Right forelimb (tissue), 1 donor: ENCODE data around the gene ZNRF4.
"Not testable (repeated sequence)": the region's sequence is repeated elsewhere in the genome, so short reads cannot be mapped to it uniquely, and the experiment has no call there.

Experiments used
- DNase-seq: peaks from one replicate; pipeline ENCODE4 v3.0.0-alpha.2; 2018

ZNRF4 gene

DNA sequence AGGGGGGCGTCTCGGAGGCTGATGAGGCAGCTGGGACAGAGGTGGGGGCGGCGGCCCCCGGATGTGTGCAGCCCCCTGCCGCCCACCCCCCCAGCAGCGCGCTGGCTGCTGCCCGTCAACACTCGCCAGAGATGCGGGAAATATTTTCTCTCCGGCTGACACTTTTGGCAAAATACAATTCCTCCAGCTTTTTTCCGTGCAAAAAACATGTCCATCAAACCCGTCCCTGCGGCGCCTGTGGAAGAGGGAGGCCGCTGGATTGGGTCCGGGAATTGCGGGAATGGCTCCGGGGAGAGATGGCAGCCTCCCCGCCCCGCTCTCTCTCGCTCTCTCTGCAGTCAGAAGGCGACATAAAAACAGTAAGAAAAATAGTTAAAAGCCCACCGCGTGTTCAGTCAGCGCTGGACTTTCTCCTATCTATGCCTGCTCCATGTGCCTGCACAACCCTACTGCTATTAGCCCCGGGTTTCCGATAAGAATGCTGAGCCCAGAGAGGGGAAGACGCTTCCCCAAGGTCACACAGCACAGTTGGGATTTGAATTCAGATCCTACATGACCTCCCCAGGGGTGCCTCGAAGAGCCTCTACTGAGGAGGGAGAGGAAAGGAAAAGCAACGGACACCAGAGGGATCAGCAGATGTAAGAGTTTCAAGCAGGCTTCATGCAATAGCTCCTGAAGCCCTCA is 23.2 kb downstream of the ZNRF4 start:
- DNase-seq, result no peak

GRCh38 chr19:5478925-5479588 is 23.8 kb downstream of the ZNRF4 start:
- no peak for DNase-seq

- DNase-seq, result no peak
These were observed 24.7 kb downstream of the ZNRF4 start for GRCh38 chr19:5479958-5480357.

- no peak for DNase-seq
These were observed 25.2 kb downstream of the ZNRF4 start for GRCh38 chr19:5480427-5480836.

- no peak for DNase-seq
These were observed 26.7 kb downstream of the ZNRF4 start for GRCh38 chr19:5481957-5482356.

DNA sequence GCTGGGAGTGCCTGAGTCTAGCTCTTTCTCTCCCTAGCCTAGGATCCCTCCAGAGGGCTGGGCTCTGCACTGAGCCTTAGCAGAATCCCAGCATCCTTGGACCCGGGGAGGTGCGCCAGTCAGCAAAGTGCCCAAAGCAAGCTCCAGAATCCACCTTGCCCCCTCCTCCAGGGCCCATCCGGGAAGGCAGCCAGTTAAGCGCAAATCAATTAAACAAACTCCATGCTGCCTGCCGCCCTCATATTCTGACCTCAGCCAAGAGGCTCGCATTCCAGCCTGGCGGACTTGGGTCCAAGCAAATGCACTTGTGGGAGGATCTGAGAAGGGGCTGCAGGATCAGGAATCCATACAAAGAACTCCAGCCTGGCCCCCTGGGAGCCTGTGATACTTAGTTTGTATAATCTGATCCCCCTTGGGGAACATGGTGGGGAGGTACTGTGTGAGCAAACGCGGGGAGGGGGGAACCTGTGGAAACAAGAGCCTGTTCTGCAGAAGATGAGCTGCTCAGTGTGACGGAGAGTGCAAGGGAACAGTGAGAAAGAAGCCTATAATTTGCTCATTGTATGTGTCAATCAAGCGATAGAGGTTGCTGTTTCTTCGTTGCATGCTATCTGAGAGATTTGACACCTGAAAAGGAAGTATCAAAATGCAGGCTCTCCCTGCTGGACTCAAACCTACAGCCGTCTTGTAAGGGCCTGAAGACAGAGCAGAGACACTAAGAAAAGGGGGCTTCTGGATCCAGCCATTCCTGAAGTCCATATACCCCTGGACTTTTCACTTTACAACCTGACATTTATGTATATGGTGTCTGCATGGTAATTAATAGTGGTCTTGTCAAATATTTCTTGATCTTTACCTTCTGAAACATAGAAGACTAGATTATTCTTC is 29.4 kb downstream of the ZNRF4 start:
- peak; percentile 58 for DNase-seq

GRCh38 chr19:5485286-5485636 is 30.0 kb downstream of the ZNRF4 start:
- no peak for DNase-seq

- DNase-seq, result not testable (repeated sequence)
These were observed 30.4 kb downstream of the ZNRF4 start for GRCh38 chr19:5485658-5486057.

- no peak for DNase-seq
These were observed 32.0 kb downstream of the ZNRF4 start for GRCh38 chr19:5487222-5487621.

- DNase-seq, result no peak
These were observed 34.3 kb downstream of the ZNRF4 start for GRCh38 chr19:5489551-5489950.

GRCh38 chr19:5491565-5491964 is 36.3 kb downstream of the ZNRF4 start:
- no peak for DNase-seq

DNA sequence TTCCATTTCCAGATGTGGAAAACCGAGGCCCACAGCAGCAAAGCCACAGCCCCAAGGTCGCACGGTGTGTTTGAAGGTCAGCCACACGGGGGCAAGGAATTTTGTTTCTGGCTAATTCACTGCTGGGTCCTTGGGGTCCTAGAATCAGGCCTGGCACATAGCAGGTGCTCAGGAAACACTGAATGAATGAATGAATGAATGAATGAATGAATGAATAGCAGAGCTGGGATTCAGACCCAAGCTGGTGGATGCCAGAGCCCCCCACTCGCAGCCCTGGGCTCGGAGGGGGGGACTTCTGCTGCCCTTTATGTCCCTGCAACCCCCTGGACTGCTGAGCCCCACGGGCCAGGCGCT is 37.0 kb downstream of the ZNRF4 start:
- no peak for DNase-seq

GRCh38 chr19:5492635-5493409 is 37.6 kb downstream of the ZNRF4 start:
- DNase-seq, result no peak

DNA sequence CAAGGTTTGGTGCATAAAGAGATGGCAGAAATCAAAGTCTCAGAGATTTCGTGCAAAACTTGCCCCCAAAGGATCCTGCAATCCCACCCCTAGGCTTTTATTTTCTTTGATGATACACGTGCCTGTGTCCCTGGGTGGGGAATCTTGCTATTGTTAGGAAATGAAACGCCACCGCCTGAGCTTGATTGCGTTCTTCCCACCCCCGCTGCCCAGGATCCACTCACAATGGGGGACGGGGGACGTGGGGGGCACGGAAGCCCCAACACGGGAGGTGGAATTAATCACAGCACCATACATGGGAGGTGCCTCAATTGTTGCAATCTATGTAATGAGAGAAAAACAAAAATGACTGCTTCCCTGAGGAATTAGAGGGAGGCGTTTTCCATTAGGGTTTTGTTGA is 39.6 kb downstream of the ZNRF4 start:
- no peak for DNase-seq

DNA sequence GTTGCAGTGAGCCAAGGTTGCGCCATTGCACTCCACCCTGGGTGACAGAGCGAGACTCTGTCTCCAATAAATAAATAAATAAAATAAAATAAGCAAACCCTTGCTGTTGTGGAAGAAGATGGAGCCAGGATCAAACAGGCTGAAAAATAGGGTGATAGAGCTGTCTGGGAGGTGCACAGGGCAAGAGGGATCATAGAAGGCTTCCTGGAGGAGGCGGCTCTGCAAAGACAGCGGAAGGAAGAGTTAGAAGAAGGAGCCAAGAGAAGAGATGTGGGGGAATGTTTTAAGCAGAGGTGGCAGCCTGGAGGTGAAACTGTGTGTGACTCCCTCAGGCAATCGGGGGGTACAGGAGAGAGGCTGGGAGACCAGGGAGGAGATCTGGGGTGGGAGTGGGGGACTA is 40.6 kb downstream of the ZNRF4 start:
- no peak for DNase-seq

DNA sequence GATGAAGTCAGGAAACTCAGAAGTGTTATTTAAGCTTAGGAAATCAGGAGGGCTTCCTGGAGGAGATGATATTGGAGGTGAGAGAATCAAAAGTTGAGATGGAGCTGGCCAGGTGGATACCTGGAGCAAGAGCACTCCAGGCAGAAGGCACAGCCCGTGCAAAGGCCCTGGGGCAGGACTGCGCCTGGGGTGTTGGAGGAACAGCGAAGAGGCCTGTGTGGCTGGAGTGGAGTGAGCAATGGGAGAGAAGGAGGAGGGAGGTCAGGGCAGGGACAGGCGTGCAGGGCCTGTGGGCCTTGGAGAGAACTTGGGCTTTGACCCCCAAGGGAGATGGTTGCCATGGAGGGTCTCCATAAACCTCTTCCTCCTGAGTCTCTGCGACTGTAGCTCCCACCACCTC is 42.1 kb downstream of the ZNRF4 start:
- DNase-seq, result no peak

DNA sequence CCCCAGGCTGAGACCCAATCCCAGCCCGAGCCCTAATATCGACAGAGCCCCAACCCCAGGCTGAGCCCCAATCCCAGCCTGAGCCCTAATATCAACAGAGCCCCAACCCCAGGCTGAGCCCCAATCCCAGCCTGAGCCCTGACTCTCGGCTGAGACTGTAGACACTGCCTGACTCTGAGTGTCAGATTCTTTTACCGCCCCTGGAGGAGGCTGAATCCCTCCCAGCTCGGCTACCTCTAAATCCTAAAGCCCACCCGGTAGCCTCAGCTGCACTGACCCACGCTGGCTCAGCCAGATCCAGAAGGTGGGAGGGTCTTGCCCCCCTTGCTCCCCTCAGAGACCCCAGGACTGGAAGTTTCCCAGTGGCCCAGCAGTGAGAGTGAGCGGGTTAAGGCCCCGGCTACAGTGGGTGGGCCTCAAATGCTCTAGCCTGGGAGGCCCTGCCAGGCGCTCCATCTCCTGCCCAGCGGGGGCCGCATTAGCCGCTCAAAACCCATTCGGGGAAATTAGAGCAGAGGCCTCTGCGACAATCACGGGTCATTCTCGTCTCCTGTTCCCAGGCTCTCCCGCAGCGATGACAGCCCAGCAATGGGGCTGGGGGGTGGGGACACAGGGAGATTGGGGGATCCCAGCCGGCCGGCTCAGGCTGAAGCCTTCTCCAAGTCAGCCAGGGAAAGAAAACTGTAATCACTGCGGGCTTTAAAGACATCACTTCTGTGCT is 43.8 kb downstream of the ZNRF4 start:
- DNase-seq, result no peak

- no peak for DNase-seq
These were observed 46.7 kb downstream of the ZNRF4 start for GRCh38 chr19:5501907-5502306.

- DNase-seq, result no peak
These were observed 48.4 kb downstream of the ZNRF4 start for GRCh38 chr19:5503598-5503997.

- no peak for DNase-seq
These were observed 48.9 kb downstream of the ZNRF4 start for GRCh38 chr19:5504114-5504513.
